NK-92 treated with Interleukin-12 subunit alpha and Interleukin-12 subunit beta, amount 100 ng/mL, for 24 hours (cell line): ENCODE results near the gene KRTAP11-1.

Experiments
- DNase-seq: peaks from one replicate; lab custom pipeline; 2025; lab: John Stamatoyannopoulos, UW

Gene KRTAP11-1

GRCh38 chr21:30881480-30881879 lies at the start of gene KRTAP11-1:
Gene KRTAP11-1, minus strand, starts transcription at chr21:30881580. Its CDS starts 56 bp downstream, at chr21:30881524.
- no peak for DNase-seq

- no peak for DNase-seq
Measured at GRCh38 chr21:30924146-30924700, 42.8 kb upstream of the KRTAP11-1 start.

- DNase-seq, result no peak
Measured at GRCh38 chr21:30921129-30921528, 39.7 kb upstream of the KRTAP11-1 start.

- DNase-seq, result no peak
Measured at GRCh38 chr21:30917557-30917956, 36.2 kb upstream of the KRTAP11-1 start.

- no peak for DNase-seq
Measured at GRCh38 chr21:30900881-30901280, 19.5 kb upstream of the KRTAP11-1 start.

GRCh38 chr21:30882866-30883597 lies 1.7 kb upstream of the KRTAP11-1 start:
- DNase-seq, result no peak

- no peak for DNase-seq
Measured at GRCh38 chr21:30880914-30881313, 466 bp downstream of the KRTAP11-1 start.

- DNase-seq, result no peak
Measured at GRCh38 chr21:30874526-30874925, 6.9 kb downstream of the KRTAP11-1 start.

- DNase-seq, result no peak
Measured at GRCh38 chr21:30847627-30848500, 33.5 kb downstream of the KRTAP11-1 start.

GRCh38 chr21:30842990-30843389 lies 38.4 kb downstream of the KRTAP11-1 start:
- no peak for DNase-seq

GRCh38 chr21:30839304-30839703 lies 42.1 kb downstream of the KRTAP11-1 start:
- peak; percentile 23 for DNase-seq

- DNase-seq, result no peak
Measured at GRCh38 chr21:30838536-30838935, 42.8 kb downstream of the KRTAP11-1 start.

GRCh38 chr21:30831194-30831765 lies 50.1 kb downstream of the KRTAP11-1 start:
- DNase-seq, result peak; percentile 21
